NCI-H2081 (cell line): Measurements from ENCODE around the gene KREMEN1.
"Not testable (repeated sequence)": the region's sequence is repeated elsewhere in the genome, so short reads cannot be mapped to it uniquely, and the experiment has no call there.

Experiments
- DNase-seq, 2 experiments: peaks; one replicate each; lab custom pipeline; 2025; lab: John Stamatoyannopoulos, UW

KREMEN1 gene

DNA sequence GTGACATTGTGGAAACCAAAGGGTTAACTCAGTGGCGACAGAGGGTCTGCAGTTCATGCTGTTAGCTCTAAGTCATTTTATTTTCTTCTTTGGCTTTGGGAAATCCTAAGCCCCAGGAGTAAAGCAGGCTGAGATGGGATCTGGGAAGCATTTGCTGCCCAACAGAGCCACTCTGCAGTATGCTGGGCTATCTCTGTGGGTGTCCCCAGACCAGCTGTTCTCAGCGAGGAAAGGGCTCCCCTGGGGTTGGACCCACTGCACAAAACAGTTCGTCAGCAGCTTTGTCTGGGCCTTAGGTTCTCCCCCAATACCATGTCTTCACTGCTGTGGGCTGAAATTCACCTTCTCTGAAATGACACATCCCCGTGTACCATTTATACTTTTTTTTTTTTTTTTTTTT lies 34.0 kb downstream of the KREMEN1 start:
- DNase-seq = no peak

DNA sequence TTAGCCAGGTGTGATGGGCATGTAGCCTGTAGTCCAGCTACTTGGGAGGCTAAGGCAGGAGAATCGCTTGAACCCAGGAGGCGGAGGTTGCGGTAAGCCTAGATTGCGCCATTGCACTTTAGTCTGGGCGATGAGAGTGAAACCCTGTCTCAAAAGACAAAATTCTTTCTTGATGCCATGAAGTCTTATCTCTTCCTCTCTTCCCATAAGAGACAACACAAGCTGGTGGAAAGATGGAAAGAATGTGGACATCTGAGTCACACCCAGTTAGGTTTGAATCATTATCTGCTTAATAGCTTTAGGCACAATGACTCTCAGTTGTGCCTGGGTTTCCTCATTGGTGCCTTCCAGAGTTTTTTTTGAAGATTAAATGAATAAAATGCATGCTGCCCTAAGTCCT lies 35.3 kb downstream of the KREMEN1 start:
- DNase-seq = no peak

DNA sequence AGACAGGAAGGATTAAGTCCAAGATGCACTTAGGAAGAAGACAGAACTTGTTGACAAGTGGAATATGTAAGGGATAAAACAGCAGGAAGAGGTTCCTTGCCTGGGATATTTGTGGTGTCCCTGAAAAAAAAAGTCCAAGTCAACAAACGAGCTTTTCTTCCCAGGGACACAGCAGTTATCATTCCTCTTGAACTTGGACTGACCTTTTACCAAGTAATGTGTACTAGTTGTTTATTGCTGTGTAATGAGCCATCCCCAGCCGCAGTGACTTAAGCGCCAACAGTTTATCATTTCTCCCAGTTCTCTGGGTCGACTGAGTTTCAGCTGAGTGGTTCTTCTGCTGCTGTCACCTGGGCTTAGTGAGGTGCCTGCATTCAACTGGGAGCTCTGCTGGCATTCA lies 37.0 kb downstream of the KREMEN1 start:
- no peak for DNase-seq

DNA sequence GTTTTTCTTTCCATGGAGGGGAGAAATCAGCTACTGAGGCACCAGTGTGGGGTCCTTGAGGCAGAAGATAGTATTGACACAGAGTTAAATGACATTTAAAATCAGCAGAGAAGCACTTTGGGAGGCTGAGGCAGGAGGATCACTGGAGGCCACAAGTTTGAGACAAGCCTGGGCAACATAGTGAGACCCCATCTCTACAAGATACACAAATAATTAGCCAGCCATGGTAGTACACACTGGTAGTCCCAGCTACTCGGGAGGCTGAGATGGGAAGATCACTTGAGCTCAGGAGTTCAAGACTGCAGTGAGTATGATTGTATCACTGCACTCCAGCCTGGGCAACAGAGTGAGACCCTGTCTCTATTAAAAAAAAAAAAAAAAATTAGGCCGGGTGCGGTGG lies 38.1 kb downstream of the KREMEN1 start:
- no peak for DNase-seq

DNA sequence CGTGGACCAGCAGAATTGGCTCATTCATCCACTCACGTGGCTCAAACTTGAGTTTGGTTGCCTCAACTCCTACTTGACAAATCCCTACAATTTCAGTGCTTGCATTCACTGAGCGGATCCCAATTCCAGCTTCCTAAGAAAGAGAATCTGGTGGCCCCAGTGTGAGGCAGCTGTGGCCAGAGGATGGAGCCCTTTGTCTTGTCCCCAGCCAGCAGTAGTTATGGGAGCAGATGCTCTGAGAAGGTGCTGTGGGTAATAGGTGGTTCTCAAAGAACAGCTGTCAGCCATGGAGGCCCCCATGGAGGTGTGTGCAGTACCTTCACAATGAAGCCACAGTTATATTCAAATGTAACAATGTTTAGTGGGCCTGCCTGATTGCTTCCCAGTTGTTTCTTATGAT lies 39.3 kb downstream of the KREMEN1 start:
- peak in 1 of 2 experiments; percentile 1 for DNase-seq

DNA sequence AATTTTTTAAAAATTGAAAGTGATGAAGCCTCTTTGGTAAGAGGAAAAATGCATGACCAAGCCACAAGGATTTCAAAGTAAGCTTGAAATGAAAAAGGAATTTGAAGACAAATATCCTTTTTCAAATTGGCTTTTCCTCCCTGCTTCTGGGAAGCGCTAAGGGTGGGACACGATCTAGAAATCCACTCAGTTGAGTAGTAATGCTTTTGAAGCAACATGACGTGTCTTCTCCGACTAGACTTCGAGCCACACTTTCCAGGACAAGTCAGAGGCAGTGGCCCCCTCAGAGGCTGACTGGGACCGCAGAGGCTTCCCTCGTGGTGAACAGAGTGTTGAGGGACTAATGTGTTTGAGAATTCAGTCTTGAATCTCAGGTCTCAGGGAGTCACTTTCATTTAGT lies 39.8 kb downstream of the KREMEN1 start:
- DNase-seq = no peak

DNA sequence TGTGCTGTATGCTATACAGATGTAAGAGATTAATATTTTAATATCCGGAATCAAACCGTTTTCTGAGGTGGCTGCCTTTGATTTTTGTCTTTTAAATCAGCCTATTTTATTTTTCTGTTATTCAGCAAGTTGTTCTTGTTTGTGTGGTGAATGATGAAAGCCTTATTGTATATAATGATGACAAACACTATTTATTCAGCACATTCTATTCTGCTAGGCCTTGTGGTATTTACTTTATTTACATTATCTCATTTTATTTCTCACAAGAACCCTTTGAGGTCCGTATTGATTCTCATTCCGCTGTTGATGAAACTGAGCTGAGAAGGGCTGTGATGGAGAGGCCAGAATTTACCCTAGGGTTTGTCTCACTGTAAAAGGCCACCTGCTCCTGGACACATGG lies 40.5 kb downstream of the KREMEN1 start:
- no peak for DNase-seq

DNA sequence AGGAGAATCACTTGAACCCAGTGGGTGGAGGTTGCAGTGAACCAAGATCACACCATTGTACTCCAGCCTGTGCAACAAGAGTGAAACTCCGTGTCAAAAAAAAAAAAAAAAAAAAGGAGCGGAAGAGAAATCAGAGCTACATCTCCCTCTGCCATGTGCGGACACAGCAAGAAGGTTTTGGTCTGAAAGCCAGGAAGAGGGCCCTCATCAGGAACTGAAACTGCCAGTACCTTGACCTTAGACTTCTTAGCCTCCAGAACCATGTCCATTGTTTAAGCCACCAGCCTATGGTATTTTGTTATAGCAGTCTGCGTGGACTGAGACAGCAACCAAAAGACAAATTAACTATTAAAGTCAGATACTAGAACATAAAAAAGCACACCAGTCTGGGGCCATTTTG lies 41.6 kb downstream of the KREMEN1 start:
- DNase-seq = no peak

DNA sequence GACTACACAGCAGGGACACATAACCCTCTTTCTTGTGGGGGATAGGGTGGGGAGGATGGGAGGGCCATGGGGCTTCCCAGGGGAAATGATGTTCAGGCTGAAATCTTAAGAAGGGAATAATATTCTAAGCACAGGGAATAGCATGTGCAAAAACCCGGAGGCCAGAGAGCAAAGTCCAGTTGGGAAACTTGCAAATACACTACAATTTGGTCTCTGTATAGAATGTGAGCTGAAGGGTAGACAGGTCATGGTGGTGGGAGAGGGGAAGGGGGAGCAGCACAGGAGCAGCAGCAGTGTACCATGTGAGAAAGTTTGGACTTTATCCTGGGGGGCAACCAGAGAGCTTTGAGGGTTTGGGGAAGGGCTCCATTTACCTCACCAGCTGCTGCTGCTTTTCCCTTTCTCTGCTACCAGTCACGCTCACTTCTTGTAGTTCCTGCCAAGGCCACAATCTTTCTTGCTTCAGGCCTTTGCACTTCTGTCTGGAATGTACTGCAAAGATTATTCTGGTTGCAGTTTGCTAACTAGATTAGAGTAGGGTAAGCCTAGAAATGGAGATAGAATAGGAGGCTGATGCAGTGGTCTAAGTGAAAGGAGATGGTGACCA lies 43.0 kb downstream of the KREMEN1 start:
- no peak for DNase-seq

DNA sequence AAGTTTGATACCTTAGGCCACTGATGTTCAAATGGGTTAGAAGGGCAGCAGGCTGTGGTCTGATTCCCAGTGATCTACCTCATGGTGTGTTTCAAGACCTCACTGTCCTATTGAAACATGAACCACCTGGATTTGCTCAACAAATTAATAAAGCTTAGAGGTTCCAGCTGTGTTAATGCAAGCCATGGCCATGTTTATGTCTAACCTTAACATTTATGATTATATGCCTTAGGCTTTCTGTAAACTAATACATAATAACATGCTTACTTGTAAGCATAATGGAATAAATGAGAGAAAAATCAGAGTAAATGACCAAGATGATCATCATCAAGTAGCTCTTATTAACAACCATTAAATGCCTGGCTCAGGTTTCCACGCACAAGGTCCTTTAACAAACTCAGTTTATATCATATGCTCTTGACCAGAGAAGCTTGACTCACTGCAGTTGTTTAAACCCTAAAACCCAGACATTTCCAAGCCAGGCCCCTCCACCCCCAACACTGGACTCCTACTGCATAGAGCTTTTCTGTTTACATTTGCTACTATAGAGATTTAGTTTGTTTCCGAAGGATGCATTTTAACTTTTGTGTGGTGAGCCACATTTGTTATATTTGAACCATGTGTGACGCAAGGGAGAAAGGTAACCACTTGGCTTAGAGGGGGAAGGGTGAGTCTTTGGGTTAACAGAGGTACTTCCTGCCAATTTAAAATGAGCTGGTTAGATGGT lies 43.7 kb downstream of the KREMEN1 start:
- DNase-seq = no peak

DNA sequence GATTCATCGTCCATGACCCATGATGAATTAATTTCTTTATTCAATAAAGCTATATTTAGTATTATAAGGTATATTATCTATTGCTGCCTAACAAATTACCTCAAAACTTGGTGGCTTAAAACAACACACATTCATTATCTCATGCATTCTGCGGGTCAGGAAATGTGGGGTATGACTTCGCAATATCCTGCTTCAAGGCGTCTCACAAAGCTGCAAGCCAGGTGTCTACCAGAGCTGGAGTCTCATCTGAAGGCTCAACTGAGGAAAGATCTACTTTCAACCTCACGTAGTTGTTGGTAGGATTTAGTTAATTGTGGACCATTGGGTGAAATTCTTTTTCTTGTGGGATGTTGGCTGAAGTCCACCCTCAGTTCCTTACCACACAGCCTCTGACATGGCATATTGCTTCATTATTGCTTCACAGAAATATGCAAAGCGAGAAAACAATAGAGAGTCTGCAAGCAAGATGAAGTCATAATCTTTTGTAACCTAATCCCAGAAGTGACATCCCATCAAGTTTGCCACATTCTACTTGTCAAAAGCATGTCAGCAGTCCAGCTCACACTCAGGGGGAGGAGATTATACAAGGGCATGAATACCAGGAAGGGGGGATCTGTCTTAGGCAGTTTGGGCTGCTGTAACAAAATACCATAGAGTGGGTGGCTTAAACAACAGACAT lies 45.1 kb downstream of the KREMEN1 start:
- no peak for DNase-seq

DNA sequence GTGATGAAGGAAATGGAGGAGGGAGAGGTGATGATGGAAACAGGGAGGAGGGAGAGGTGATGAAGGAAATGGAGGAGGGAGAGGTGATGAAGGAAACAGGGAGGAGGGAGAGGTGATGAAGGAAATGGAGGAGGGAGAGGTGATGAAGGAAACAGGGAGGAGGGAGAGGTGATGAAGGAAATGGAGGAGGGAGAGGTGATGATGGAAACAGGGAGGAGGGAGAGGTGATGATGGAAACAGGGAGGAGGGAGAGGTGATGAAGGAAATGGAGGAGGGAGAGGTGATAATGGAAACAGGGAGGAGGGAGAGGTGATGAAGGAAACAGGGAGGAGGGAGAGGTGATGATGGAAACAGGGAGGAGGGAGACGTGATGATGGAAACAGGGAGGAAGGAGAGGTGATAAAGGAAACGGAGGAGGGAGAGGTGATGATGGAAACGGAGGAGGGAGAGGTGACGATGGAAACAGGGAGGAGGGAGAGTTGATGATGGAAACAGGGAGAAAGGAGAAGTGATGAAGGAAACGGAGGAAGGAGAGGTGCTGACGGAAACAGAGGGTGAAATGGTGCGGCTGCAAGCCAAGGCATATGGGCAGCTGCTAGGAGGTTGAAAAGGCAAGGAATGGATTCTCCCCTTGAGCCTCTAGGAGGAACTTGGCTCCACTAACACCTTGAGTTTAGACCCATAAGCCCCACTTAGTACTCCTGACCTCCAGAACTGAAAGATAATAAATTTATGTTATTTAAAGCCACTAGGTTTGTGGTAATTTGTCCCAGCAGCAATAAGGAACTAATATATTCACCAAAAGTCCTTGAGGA lies 47.5 kb downstream of the KREMEN1 start:
- not testable (repeated sequence) for DNase-seq

DNA sequence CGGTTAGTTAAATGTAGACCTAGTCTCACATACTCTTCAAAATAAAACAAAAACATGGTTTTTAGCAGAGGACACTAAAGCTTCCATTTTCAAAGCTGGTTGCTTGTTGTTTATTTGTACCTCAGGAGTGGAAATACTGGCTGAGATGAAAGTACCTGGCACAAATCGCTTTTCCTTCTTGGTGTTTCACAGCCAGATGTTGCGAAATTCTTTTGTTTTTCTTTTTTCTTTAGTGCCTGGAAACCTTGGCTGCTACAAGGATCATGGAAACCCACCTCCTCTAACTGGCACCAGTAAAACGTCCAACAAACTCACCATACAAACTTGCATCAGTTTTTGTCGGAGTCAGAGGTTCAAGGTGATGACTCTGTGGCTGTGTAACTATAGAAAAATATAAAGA lies 48.3 kb downstream of the KREMEN1 start:
- DNase-seq = no peak

DNA sequence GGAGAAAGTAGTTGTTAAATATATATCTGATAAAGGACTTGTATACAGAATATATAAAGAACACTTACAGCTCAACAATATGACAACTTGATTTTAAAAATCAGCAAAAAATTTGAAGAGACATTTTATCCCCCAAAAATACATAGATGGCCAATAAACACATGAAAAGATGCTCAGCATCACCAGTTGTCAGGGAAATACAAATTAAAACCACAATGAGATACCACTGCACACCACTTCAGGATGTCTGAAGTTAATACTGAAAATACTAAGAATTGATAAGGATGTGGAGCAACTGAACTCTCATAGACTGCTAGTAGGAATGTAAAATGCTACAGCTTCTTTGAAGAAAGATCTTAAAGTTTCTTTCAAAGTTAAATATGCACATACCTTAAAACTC lies 49.2 kb downstream of the KREMEN1 start:
- no peak for DNase-seq

DNA sequence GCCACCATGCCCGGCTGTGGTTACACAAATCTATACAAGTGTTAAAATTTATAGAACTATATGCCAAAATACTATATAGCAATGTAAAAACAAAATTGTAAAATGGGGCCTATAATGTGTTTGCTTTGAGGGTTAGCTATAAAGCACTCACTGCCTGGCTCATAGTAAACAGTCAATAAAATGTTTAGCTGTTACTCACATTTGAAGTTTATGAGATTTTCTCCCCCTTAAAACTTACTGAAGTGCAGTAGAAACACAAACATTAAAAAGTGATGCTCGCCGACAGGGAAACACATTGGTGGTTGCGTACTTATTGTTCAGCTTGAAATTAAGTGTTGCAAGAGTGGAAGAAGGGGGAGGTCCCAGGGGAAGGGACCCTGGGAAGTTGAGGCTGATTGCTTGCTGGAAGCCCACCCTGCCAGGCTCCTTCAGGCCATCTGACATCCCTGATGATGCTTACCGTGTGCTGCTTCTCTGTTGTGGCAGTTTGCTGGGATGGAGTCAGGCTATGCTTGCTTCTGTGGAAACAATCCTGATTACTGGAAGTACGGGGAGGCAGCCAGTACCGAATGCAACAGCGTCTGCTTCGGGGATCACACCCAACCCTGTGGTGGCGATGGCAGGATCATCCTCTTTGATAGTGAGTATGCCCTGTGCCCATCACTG lies 52.1 kb downstream of the KREMEN1 start:
- DNase-seq = no peak

DNA sequence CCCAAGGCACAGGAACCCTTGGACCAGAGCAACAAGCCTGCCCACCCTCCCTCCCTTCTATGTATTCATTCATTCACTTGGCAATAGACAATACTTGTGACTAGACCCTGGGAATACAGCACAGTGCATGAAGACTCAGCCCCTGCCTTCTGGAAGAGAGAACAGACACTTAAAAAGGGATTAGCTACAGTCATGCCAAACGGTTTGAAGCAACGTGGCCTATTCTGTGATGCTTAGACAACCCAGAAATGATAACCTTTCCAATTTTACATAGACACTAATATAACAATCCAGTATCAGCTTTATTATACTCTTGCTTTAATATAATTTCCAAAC lies 52.6 kb downstream of the KREMEN1 start:
- DNase-seq = no peak

DNA sequence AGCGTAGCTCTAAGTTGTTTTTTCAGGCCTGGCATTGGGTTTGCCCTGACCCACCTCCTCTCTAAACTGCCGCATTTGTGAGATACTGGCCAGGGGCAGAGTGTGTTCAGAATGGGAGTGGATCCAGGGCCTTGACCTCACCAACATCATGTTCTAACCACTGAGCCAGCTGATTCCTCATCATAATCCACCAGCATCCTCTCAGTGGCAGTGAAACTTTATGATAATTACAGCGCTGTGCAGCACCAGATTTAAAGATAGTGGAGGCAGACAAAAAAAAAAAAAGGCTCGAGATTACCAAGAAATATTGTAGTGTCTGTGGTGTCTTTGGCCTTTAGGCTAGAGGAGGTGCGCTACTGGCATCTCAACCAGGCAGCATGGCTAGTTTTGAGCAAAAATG lies 53.0 kb downstream of the KREMEN1 start:
- no peak for DNase-seq

DNA sequence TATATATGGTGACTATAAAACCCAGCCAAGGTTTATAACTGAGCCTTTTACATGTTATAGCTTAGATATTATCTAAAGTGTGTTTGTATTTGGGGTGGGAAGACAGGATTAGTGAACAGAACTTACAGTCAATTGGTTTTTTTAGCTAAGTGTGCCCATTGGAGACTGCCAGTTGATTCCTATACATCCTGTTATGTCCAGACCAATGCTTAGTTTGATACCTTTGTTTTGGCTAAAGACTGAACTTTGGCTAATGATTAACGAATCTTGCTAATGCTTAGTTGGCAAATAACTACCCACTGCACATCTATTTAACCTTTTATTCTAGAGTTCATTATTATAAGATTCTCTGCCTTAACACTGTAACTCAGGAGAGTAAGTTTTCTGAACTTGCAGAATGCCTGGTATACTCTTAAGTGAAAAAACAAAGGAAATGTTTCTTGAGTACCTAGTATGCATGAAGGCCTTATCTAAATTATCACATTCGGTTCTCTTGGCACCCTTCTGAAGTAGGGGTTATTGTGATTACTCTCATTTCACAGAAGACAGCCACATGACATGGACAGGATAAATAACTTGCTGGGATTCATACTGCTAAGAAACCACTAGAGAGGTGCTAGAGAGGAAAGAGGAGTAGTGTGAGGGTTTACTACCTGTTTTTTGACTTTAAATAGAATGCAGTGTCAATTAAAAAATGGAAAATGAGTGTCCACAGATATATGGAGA lies 54.0 kb downstream of the KREMEN1 start:
- no peak for DNase-seq

DNA sequence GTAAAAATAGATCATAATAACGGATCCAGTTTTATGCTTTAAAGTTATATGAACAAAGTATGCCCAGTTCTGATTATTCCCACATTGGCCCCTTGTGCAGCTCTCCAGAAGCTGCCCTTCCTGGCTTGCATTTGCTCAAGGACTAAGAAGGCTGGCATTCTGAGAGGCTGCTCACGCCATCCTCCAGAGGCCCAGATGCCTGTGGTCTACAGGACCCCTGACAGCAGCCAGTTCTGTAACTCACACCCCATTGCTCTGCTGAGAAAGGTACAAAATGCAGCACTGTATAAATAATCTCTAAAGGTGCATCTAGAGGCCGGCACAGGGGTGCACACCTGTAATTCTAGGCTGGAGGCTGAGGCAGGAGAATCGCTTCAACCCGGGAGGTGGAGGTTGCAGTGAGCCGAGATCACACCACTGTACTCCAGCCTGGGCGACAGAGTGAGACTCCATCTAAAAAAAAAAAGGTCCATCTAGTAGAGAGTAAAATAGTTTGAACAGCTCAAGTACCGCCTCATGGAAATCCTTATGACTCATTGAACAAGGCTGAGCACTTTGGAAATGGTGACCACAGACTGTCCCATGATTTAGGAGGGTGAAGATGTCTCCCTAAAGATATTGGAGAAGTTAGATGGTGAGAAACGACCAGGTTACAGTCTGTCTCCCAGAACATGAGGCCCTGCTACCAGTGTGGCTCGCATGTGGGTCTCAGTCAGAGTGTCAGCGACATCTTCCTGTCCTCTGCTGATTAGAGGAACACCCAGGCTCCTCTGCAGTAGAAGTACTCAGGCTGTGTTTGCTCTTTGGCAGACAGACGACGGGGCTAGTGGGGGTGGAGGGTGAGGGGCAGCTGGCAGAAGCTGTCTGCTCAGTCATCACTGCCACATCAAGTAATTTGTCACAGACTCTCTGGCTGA lies 56.3 kb downstream of the KREMEN1 start:
- DNase-seq = peak; percentile 14 to 45

DNA sequence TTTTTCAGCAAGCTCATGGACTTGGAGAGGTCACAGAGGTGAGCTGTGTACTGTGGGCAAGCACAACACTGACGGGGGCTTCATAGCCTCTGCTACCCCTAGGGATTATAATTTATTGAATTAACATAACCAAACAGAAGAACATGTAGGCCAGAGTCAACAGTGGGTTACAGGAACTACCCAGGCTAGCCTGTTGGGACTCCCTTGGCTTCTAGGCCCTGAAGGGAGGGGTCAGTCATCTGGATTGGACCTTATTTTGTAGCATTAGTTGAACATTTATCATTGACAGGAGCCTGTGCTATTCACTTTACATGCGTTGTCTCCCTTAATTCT lies 56.9 kb downstream of the KREMEN1 start:
- peak in 1 of 2 experiments; percentile 23 for DNase-seq

DNA sequence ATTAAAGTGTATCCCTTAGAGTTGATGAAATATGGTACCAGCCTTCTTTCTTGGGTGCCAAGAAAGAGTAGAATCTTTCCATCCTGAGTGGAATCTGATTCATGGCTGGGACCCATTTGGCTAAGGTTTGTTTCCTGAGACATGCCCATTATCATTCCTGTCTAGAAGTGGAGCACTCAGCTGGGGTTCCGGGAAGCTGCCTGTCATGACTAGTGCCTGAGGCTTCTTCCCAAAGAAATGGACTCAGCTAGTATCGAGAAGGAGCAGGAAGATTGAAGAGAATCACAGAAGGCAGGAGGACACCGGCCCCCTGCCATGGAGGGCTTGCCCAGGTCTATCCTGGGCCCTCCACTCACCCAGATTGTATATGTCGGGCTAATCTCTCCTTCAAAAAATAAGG lies 57.6 kb downstream of the KREMEN1 start:
- no peak for DNase-seq
